Hematopoietic multipotent progenitor cell (in vitro differentiated cells): Measurements from ENCODE around the gene IL23A. TPM values are rescaled to one million over a fixed set of nuclear protein-coding genes. Genes with fewer than 3 reads are reported as not detected.
"Not testable (repeated sequence)": the region's sequence is repeated elsewhere in the genome, so short reads cannot be mapped to it uniquely, and the experiment has no call there.

Experiments
- DNase-seq, 3 donors: peaks; one replicate each; pipeline ENCODE4 v3.0.0-alpha.2; 2011 to 2015; ENCODE audit warnings: low read depth in 2 of 3, low spot score in 2 of 3
- total RNA-seq: library from RNA; depleted of rRNA; stranded (reverse); fragments of >200 nt; gene quantifications from one replicate; pipeline ENCODE4 v1.2.3, GENCODE V29; 2012

The IL23A gene, protein sequence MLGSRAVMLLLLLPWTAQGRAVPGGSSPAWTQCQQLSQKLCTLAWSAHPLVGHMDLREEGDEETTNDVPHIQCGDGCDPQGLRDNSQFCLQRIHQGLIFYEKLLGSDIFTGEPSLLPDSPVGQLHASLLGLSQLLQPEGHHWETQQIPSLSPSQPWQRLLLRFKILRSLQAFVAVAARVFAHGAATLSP
- total RNA-seq, result 0.81 TPM

DNA sequence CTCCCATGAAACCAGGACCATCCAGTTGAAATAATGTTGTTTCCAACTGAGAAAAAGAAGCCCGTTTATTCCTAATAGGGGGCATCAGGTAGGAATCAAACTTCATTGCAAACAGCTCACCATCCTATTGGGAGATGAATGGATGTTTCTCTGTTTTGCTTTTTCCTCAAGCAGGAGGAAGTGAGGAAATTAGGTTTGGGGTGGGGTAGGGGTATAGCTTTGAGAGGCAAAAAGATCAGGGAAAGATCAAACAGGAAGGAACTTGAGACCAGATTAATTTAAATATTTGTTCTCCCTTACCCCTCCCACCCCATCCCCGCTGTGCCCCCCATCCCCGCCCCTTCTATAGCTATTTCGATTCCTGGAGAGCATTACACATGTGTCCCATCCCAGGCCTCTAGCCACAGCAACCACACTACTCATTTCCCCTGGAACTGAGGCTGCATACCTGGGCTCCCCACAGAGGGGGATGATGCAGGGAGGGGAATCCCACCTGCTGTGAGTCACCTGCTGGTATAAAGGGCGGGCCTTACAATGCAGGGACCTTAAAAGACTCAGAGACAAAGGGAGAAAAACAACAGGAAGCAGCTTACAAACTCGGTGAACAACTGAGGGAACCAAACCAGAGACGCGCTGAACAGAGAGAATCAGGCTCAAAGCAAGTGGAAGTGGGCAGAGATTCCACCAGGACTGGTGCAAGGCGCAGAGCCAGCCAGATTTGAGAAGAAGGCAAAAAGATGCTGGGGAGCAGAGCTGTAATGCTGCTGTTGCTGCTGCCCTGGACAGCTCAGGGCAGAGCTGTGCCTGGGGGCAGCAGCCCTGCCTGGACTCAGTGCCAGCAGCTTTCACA is at the start of gene IL23A:
Gene IL23A (plus strand): TSS at position 577 of the 850 bp plus-strand sequence. CDS start 161 bp downstream, at position 738.
- DNase-seq, result peak; percentile 45 to 73 (median 71)

GRCh38 chr12:56293795-56294194 is 44.9 kb upstream of the IL23A start:
- no peak for DNase-seq

- DNase-seq, result no peak
Observed at GRCh38 chr12:56296295-56296694, 42.4 kb upstream of the IL23A start.

GRCh38 chr12:56297400-56297799 is 41.3 kb upstream of the IL23A start:
- DNase-seq, result no peak

- DNase-seq, result no peak
Observed at GRCh38 chr12:56298828-56299227, 39.9 kb upstream of the IL23A start.

DNA sequence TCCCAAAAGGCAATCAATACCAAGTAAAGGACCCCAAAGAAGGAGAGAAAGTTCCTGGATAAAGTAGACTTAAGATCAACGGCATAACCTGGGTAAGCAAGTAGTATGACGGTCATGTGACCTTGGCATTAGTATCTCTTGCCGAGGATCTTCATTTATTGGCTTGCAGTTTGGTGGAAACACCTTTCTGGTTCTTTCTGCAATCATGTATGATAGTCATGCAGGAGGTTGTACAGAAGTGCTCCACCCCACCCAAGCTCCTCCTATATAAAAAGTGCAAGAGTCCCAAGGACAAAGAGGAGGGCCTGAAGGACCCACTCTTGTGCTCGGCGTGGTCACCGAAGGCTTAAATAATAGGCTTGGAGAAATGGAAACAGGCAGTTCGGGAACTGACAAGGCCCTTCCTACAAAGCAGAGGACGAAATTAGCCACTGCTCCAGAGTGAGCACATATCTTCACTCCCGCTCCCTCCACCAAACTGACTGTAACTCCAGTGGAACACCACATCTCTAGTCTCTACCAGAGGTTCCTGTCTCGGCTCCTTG is 39.3 kb upstream of the IL23A start:
- DNase-seq, result no peak

GRCh38 chr12:56299853-56300643 is 38.6 kb upstream of the IL23A start, which contains the start of gene CS:
Gene CS (minus strand): TSS chr12:56300330. CDS start chr12:56300201, 129 bp downstream.
- peak; percentile 91 to 100 (median 98) for DNase-seq

- DNase-seq, result no peak
Observed at GRCh38 chr12:56300644-56301464, 37.8 kb upstream of the IL23A start.

GRCh38 chr12:56304276-56304675 is 34.4 kb upstream of the IL23A start:
- DNase-seq, result no peak

- no peak for DNase-seq
Observed at GRCh38 chr12:56304872-56305590, 33.7 kb upstream of the IL23A start.

GRCh38 chr12:56307221-56307965 is 31.3 kb upstream of the IL23A start:
- no peak for DNase-seq

DNA sequence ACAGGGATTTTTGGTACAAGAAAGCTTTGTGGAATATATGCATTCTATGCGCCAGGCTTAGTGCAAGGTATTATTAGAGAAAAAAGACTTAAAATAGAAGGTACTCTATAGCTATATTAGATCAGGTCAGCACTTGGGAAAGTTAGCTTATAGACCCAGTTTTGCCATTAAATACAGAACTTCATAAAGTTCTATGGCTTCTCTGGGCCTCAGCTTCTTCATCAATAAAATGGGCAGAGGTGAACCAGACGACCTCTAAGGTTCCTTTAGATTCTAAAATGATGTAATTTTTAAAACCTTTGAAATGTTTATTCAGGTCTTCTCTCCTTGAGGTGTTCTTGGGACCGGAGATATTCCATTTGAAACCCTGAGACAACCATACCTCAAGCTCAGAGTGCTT is 30.0 kb upstream of the IL23A start:
- no peak for DNase-seq

DNA sequence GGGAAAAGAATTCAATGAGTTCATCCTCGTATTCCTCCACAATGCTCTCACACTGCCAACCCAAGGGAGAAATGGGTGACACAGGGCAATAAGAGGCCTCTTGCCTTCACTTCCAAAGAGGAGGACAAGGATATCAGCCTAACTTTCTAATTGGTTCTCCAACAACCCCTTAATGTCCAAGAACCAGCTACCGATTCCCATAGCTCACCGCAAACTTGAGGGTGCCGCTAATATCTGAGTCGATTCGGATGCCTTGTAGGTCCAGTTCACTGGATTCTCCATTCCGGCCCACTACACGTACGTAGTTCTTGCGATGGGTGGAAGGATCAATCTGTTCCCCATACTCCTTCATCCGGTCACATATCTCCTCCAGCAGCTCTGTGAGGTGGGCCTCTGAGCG is 27.7 kb upstream of the IL23A start:
- no peak for DNase-seq

DNA sequence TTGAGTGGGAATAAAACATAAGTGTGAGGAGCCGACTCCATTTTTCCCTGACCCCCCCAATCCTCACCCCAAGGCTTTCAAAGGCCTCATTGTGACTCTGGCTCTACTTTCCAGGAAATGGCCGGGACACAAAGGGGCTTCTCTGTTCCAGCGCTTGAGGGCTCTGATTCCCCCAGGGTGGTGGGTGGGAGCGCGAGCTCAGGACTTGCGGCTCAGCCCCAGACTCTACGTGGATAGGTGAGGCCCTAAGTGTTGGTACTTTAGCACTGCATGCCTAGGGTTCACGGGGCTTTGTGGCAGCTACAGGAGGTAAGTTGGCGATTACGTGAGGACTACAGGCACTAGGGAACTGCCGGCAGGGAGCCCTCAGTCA is 23.4 kb upstream of the IL23A start:
- no peak for DNase-seq

- DNase-seq, result peak; percentile 88 to 98 (median 97)
Observed at GRCh38 chr12:56315622-56316473, 22.8 kb upstream of the IL23A start, which contains the start of gene CNPY2. Gene CNPY2 (minus strand): TSS chr12:56315988. CDS start chr12:56315217, 771 bp downstream.

- DNase-seq, result no peak
Observed at GRCh38 chr12:56317675-56318074, 21.0 kb upstream of the IL23A start.

GRCh38 chr12:56321027-56321426 is 17.7 kb upstream of the IL23A start:
- DNase-seq, result no peak

GRCh38 chr12:56321610-56322009 is 17.1 kb upstream of the IL23A start:
- DNase-seq, result not testable (repeated sequence)
